Activated CD8-positive, alpha-beta T cell treated with anti-CD3 and anti-CD28 coated beads for 36 hours (primary cell): Measurements from ENCODE around the gene HOXA2. TPM values are rescaled to one million over a fixed set of nuclear protein-coding genes. Genes with fewer than 3 reads are reported as not detected.
A peak's percentile ranks its signal among the peaks of the same experiment; 100 is the strongest.

Source experiments
- ATAC-seq: fragments of 200-7000 bp; cut with Tn5 transposase; one replicate; pipeline ENCODE4 v1.10.0; 2021; ENCODE audit warnings: mild to moderate bottlenecking, moderate library complexity
- CTCF ChIA-PET: fragments of 350-600 bp; sonication (Branson Sonifier 250); formaldehyde crosslinking; loops from one replicate; lab custom pipeline; 2021; ENCODE audit warnings: antibody characterized with exemption; lab: Charles Lee
- POLR2A ChIA-PET: fragments of 350-600 bp; sonication (Branson Sonifier 250); formaldehyde crosslinking; loops from one replicate; lab custom pipeline; 2021; ENCODE audit warnings: antibody characterized with exemption; lab: Charles Lee
- DNase-seq: peaks from one replicate; pipeline ENCODE4 v3.0.0-alpha.2; 2020
- H3K27ac Mint-ChIP-seq: one replicate; pipeline ENCODE4 v1.8.0; 2021; ENCODE audit warnings: mild to moderate bottlenecking, mixed read lengths
- H3K27me3 Mint-ChIP-seq: one replicate; pipeline ENCODE4 v1.8.0; 2021; ENCODE audit warnings: mixed read lengths
- H3K36me3 Mint-ChIP-seq: one replicate; pipeline ENCODE4 v1.8.0; 2021; ENCODE audit warnings: low read depth, mixed read lengths
- H3K4me1 Mint-ChIP-seq: one replicate; pipeline ENCODE4 v1.8.0; 2021; ENCODE audit warnings: low read depth, mixed read lengths
- H3K4me3 Mint-ChIP-seq: one replicate; pipeline ENCODE4 v1.8.0; 2021; ENCODE audit warnings: mild to moderate bottlenecking, moderate library complexity, mixed read lengths
- H3K9me3 Mint-ChIP-seq: one replicate; pipeline ENCODE4 v1.8.0; 2021; ENCODE audit warnings: mixed read lengths
- CTCF ChIP-seq: fragments of 200-600 bp; IDR thresholded peaks from one replicate; pipeline ENCODE4 v1.8.0; 2022; ENCODE audit warnings: antibody characterized with exemption, mild to moderate bottlenecking
- intact Hi-C: fragments of 100-400 bp; cut with micrococcal nuclease; formaldehyde crosslinking; loops from one replicate; pipeline ENCODE4 v1.10.0; 2022
- total RNA-seq, 2 experiments: library from RNA; stranded (reverse); gene quantifications; one replicate each; pipeline ENCODE4 v1.2.3, GENCODE V29; 2021

HOXA2 gene
- total RNA-seq, 2 experiments from 2014 or later: not detected

GRCh38 chr7:27101957-27102580 is 414 bp downstream of the HOXA2 start:
- intact Hi-C loops: no loop called here
- DNase-seq: no peak
- Mint-ChIP-seq H3K4me3 (peak overlapping the region; percentile 41), H3K4me1 (peaks cover 21% of the 10 kb centered on the region), H3K27me3 (peaks cover 52% of the 10 kb centered on the region), H3K9me3 (no peaks in the 10 kb centered on the region), H3K36me3 (peaks cover 4% of the 10 kb centered on the region), H3K27ac (no peak overlapping the region)
- POLR2A ChIA-PET: no interaction called here
- ATAC-seq: no peak
- CTCF ChIA-PET: no interaction called here
- no peak for TF ChIP-seq CTCF

- ChIA-PET POLR2A (interaction anchor here (1.2 kb wide), 1 partner anchor 9 kb away, joined by 3 read pairs; no protein-coding TSS in a partner anchor), CTCF (interaction anchor here (0.6 kb wide), 1 partner anchor 1208 kb away, joined by 3 read pairs; no protein-coding TSS in a partner anchor)
- H3K27me3 Mint-ChIP-seq: peaks cover 52% of the 10 kb centered on the region
- TF ChIP-seq CTCF: no peak
- DNase-seq: no peak
- H3K4me1 Mint-ChIP-seq: peaks cover 22% of the 10 kb centered on the region
- peaks cover 4% of the 10 kb centered on the region for H3K36me3 Mint-ChIP-seq
- H3K4me3 Mint-ChIP-seq: no peak overlapping the region
- ATAC-seq: no peak
- no peaks in the 10 kb centered on the region for H3K9me3 Mint-ChIP-seq
- H3K27ac Mint-ChIP-seq: no peak overlapping the region
- intact Hi-C loops: no loop called here
Observed at GRCh38 chr7:27101171-27101956, 1.1 kb downstream of the HOXA2 start.

GRCh38 chr7:27100694-27101170 is 1.8 kb downstream of the HOXA2 start:
- Mint-ChIP-seq H3K36me3 (peaks cover 4% of the 10 kb centered on the region), H3K4me3 (no peak overlapping the region), H3K27me3 (peaks cover 52% of the 10 kb centered on the region), H3K9me3 (no peaks in the 10 kb centered on the region), H3K27ac (no peak overlapping the region), H3K4me1 (peaks cover 22% of the 10 kb centered on the region)
- no peak for TF ChIP-seq CTCF
- no peak for DNase-seq
- no peak for ATAC-seq
- ChIA-PET POLR2A (interaction anchor here (1.2 kb wide), 1 partner anchor 10 kb away, joined by 3 read pairs; no protein-coding TSS in a partner anchor), CTCF (interaction anchor here (0.6 to 1.5 kb wide), 2 partner anchors 10 to 1207 kb away, joined by 3 to 4 read pairs; no protein-coding TSS in a partner anchor)
- intact Hi-C loops: no loop called here

- ATAC-seq (no peak), DNase-seq (no peak)
- TF ChIP-seq CTCF: no peak
- peaks cover 31% of the 10 kb centered on the region for H3K4me1 Mint-ChIP-seq
- intact Hi-C loops: no loop called here
- ChIA-PET POLR2A (interaction anchor here (1.3 kb wide), 1 partner anchor 11 kb away, joined by 3 read pairs; no protein-coding TSS in a partner anchor), CTCF (interaction anchor here (1.5 kb wide), 1 partner anchor 9 kb away, joined by 4 read pairs; no protein-coding TSS in a partner anchor)
- H3K36me3 Mint-ChIP-seq: peaks cover 4% of the 10 kb centered on the region
- peaks cover 59% of the 10 kb centered on the region for H3K27me3 Mint-ChIP-seq
- H3K9me3 Mint-ChIP-seq: no peaks in the 10 kb centered on the region
- H3K4me3 Mint-ChIP-seq: no peak overlapping the region
- no peak overlapping the region for H3K27ac Mint-ChIP-seq
Observed at GRCh38 chr7:27099453-27100370, 2.8 kb downstream of the HOXA2 start.
